Trophoblast cell (in vitro differentiated cells and primary cell): ENCODE measurements around the gene TXLNB.

ENCODE experiments used
- DNase-seq, 2 donors: peaks; one replicate each; pipeline ENCODE4 v3.0.0-alpha.2; 2016
- H2AFZ ChIP-seq: 2 replicates; pipeline ENCODE4 v1.6.1; 2013; ENCODE audit warnings: low read length, moderate library complexity, mild to moderate bottlenecking; ENCODE audit not compliant: insufficient read depth, poor library complexity
- H2AK5ac ChIP-seq: 2 replicates; pipeline ENCODE4 v1.6.1; 2013; ENCODE audit warnings: mild to moderate bottlenecking, low read length
- H2BK120ac ChIP-seq: 2 replicates; pipeline ENCODE4 v1.6.1; 2013; ENCODE audit warnings: low read length, mild to moderate bottlenecking, moderate library complexity; ENCODE audit not compliant: insufficient read depth, poor library complexity
- H2BK12ac ChIP-seq: 2 replicates; pipeline ENCODE4 v1.6.1; 2013; ENCODE audit warnings: mild to moderate bottlenecking, low read length, moderate library complexity
- H2BK5ac ChIP-seq: 2 replicates; pipeline ENCODE4 v1.6.1; 2013; ENCODE audit warnings: low read length, low read depth, moderate library complexity, mild to moderate bottlenecking; ENCODE audit not compliant: poor library complexity
- H3K14ac ChIP-seq: 2 replicates; pipeline ENCODE4 v1.6.1; 2013; ENCODE audit warnings: mild to moderate bottlenecking, low read length
- H3K18ac ChIP-seq: 2 replicates; pipeline ENCODE4 v1.6.1; 2013; ENCODE audit warnings: mild to moderate bottlenecking, low read length
- H3K23ac ChIP-seq: 2 replicates; pipeline ENCODE4 v1.6.1; 2013; ENCODE audit warnings: low read length
- H3K27ac ChIP-seq: 2 replicates; pipeline ENCODE4 v1.5.1; 2013; ENCODE audit warnings: low read depth, mild to moderate bottlenecking, inconsistent platforms, low read length, moderate library complexity
- H3K27me3 ChIP-seq: 2 replicates; pipeline ENCODE4 v1.6.1; 2013; ENCODE audit warnings: inconsistent platforms, mild to moderate bottlenecking, low read length, moderate library complexity; ENCODE audit not compliant: insufficient read depth
- H3K36me3 ChIP-seq, 2 experiments: 1 replicate in 1 of 2; 2 replicates in 1 of 2; pipeline ENCODE4 v1.6.1; 2013; ENCODE audit warnings: low read length in 2 of 2, mild to moderate bottlenecking in 2 of 2, moderate library complexity in 1 of 2; ENCODE audit not compliant: insufficient read depth in 2 of 2, control insufficient read depth in 1 of 2
- H3K4ac ChIP-seq: 2 replicates; pipeline ENCODE4 v1.6.1; 2013; ENCODE audit warnings: low read depth, mild to moderate bottlenecking, low read length, moderate library complexity
- H3K4me1 ChIP-seq, 2 experiments: 1 replicate in 1 of 2; 2 replicates in 1 of 2; pipeline ENCODE4 v1.6.1; 2013; ENCODE audit warnings: low read length in 2 of 2, mild to moderate bottlenecking in 2 of 2, moderate library complexity in 1 of 2; ENCODE audit not compliant: insufficient read depth in 2 of 2, control insufficient read depth in 1 of 2
- H3K4me2 ChIP-seq: 2 replicates; pipeline ENCODE4 v1.6.1; 2013; ENCODE audit warnings: inconsistent platforms, mild to moderate bottlenecking, low read length, moderate library complexity
- H3K4me3 ChIP-seq: 2 replicates; pipeline ENCODE4 v1.5.1; 2013; ENCODE audit warnings: mild to moderate bottlenecking, low read depth, low read length, inconsistent platforms
- H3K79me1 ChIP-seq: one replicate; pipeline ENCODE4 v1.6.1; 2013; ENCODE audit warnings: low read length
- H3K79me2 ChIP-seq: 2 replicates; pipeline ENCODE4 v1.6.1; 2013; ENCODE audit warnings: low read length, mild to moderate bottlenecking; ENCODE audit not compliant: control insufficient read depth, insufficient read depth, poor library complexity
- H3K9ac ChIP-seq: 2 replicates; pipeline ENCODE4 v1.6.1; 2013; ENCODE audit warnings: mild to moderate bottlenecking, low read length
- H3K9me3 ChIP-seq: 2 replicates; pipeline ENCODE4 v1.6.1; 2013; ENCODE audit warnings: low read depth, mild to moderate bottlenecking, control low read depth, inconsistent platforms, low read length; ENCODE audit not compliant: insufficient read depth
- H4K12ac ChIP-seq: 2 replicates; pipeline ENCODE4 v1.6.1; 2013; ENCODE audit warnings: low read depth, mild to moderate bottlenecking, low read length, moderate library complexity
- H4K8ac ChIP-seq: 2 replicates; pipeline ENCODE4 v1.6.1; 2013; ENCODE audit warnings: low read depth, mild to moderate bottlenecking, low read length, moderate library complexity
- H4K91ac ChIP-seq: one replicate; pipeline ENCODE4 v1.6.1; 2013; ENCODE audit warnings: low read depth, mild to moderate bottlenecking, low read length, moderate library complexity
- WGBS: extraction: QIAGEN DNeasy Blood & Tissue Kit; methylation state at CpG from one replicate; pipeline ENCODE4 v1.1.7; 2013; ENCODE audit warnings: missing lambda C conversion rate; ENCODE audit not compliant: insufficient read length, insufficient coverage; ENCODE audit errors: extremely low coverage; 5-methylcytosine and 5-hydroxymethylcytosine counted together

The TXLNB gene

GRCh38 chr6:139320081-139320480, 28.3 kb upstream of the TXLNB start:
- H2BK120ac ChIP-seq, result no peak overlapping the region
- no CpG with 5 or more reads among the region's 2 CpGs for WGBS
- H3K18ac ChIP-seq, result no peak overlapping the region
- H3K27me3 ChIP-seq, result no peaks in the 10 kb centered on the region
- H3K9me3 ChIP-seq, result no peaks in the 10 kb centered on the region
- peaks cover 0 to 6% of the 10 kb centered on the region in 2 experiments for H3K4me1 ChIP-seq
- no peaks in the 10 kb centered on the region for H3K79me1 ChIP-seq
- no peak overlapping the region for H2BK12ac ChIP-seq
- no peak overlapping the region for H3K4ac ChIP-seq
- no peak overlapping the region for H2BK5ac ChIP-seq
- H2AK5ac ChIP-seq, result no peak overlapping the region
- no peak for DNase-seq
- no peak overlapping the region for H2AFZ ChIP-seq
- H3K4me3 ChIP-seq, result no peak overlapping the region
- no peak overlapping the region for H3K23ac ChIP-seq
- H3K36me3 ChIP-seq, result no peaks in the 10 kb centered on the region
- no peak overlapping the region for H3K14ac ChIP-seq
- H4K8ac ChIP-seq, result no peak overlapping the region
- no peak overlapping the region for H3K27ac ChIP-seq
- no peak overlapping the region for H3K9ac ChIP-seq
- H4K12ac ChIP-seq, result no peak overlapping the region
- H3K4me2 ChIP-seq, result no peak overlapping the region
- H4K91ac ChIP-seq, result no peak overlapping the region
- H3K79me2 ChIP-seq, result no peaks in the 10 kb centered on the region

GRCh38 chr6:139316622-139317317, 25.0 kb upstream of the TXLNB start:
- H2BK5ac ChIP-seq, result no peak overlapping the region
- no peak overlapping the region for H3K4me3 ChIP-seq
- no peak overlapping the region for H3K23ac ChIP-seq
- no peak overlapping the region for H3K4ac ChIP-seq
- no peak overlapping the region for H2AFZ ChIP-seq
- no peak overlapping the region for H3K14ac ChIP-seq
- no peaks in the 10 kb centered on the region for H3K79me2 ChIP-seq
- H2BK12ac ChIP-seq, result no peak overlapping the region
- no peaks in the 10 kb centered on the region for H3K36me3 ChIP-seq
- H4K91ac ChIP-seq, result no peak overlapping the region
- H4K8ac ChIP-seq, result no peak overlapping the region
- peaks cover 2 to 7% of the 10 kb centered on the region in 2 experiments for H3K4me1 ChIP-seq
- no peak overlapping the region for H3K18ac ChIP-seq
- WGBS, result no CpG with 5 or more reads among the region's 2 CpGs
- H3K9ac ChIP-seq, result no peak overlapping the region
- no peaks in the 10 kb centered on the region for H3K27me3 ChIP-seq
- no peak overlapping the region for H2BK120ac ChIP-seq
- no peak overlapping the region for H3K4me2 ChIP-seq
- DNase-seq, result no peak
- H2AK5ac ChIP-seq, result no peak overlapping the region
- no peak overlapping the region for H4K12ac ChIP-seq
- H3K27ac ChIP-seq, result no peak overlapping the region
- no peaks in the 10 kb centered on the region for H3K79me1 ChIP-seq
- H3K9me3 ChIP-seq, result no peaks in the 10 kb centered on the region

GRCh38 chr6:139313784-139314545, 22.2 kb upstream of the TXLNB start:
- Histone ChIP-seq H2BK120ac (no peak overlapping the region), H2BK12ac (no peak overlapping the region), H2BK5ac (no peak overlapping the region), H2AFZ (no peak overlapping the region), H3K4me2 (no peak overlapping the region), H4K8ac (no peak overlapping the region), H3K4me3 (no peak overlapping the region), H3K79me1 (no peaks in the 10 kb centered on the region), H3K14ac (no peak overlapping the region), H4K91ac (no peak overlapping the region), H3K4me1 (peaks cover 2 to 7% of the 10 kb centered on the region in 2 experiments), H3K27ac (peak overlapping the region; percentile 6), H3K36me3 (no peaks in the 10 kb centered on the region), H3K9ac (no peak overlapping the region), H2AK5ac (no peak overlapping the region), H3K79me2 (no peaks in the 10 kb centered on the region), H3K18ac (no peak overlapping the region), H3K23ac (no peak overlapping the region), H3K4ac (no peak overlapping the region), H3K27me3 (no peaks in the 10 kb centered on the region), H4K12ac (no peak overlapping the region), H3K9me3 (no peaks in the 10 kb centered on the region)
- no CpG with 5 or more reads among the region's 6 CpGs for WGBS
- DNase-seq, result peak in 1 of 2 donors; percentile 52

GRCh38 chr6:139313229-139313628, 21.4 kb upstream of the TXLNB start:
- no peak overlapping the region for H3K18ac ChIP-seq
- no peak overlapping the region for H4K8ac ChIP-seq
- no peaks in the 10 kb centered on the region for H3K36me3 ChIP-seq
- DNase-seq, result no peak
- WGBS, result no CpG with 5 or more reads among the region's 7 CpGs
- H3K27ac ChIP-seq, result no peak overlapping the region
- no peaks in the 10 kb centered on the region for H3K79me2 ChIP-seq
- no peak overlapping the region for H3K4ac ChIP-seq
- H3K23ac ChIP-seq, result no peak overlapping the region
- H3K27me3 ChIP-seq, result no peaks in the 10 kb centered on the region
- H3K9ac ChIP-seq, result no peak overlapping the region
- no peaks in the 10 kb centered on the region for H3K9me3 ChIP-seq
- peaks cover 2 to 7% of the 10 kb centered on the region in 2 experiments for H3K4me1 ChIP-seq
- no peak overlapping the region for H2BK5ac ChIP-seq
- no peaks in the 10 kb centered on the region for H3K79me1 ChIP-seq
- no peak overlapping the region for H3K4me2 ChIP-seq
- H2AK5ac ChIP-seq, result no peak overlapping the region
- no peak overlapping the region for H4K12ac ChIP-seq
- no peak overlapping the region for H2BK12ac ChIP-seq
- no peak overlapping the region for H3K14ac ChIP-seq
- no peak overlapping the region for H2BK120ac ChIP-seq
- peak overlapping the region; percentile 6 for H4K91ac ChIP-seq
- H3K4me3 ChIP-seq, result no peak overlapping the region
- H2AFZ ChIP-seq, result no peak overlapping the region
